Panc1 (cell line): Measurements from ENCODE around the gene HSPB7.
"Not testable (repeated sequence)": the region's sequence is repeated elsewhere in the genome, so short reads cannot be mapped to it uniquely, and the experiment has no call there.

Experiments used
- CTCF ChIP-seq: fragments of 450-650 bp; IDR thresholded peaks from 2 replicates; pipeline ENCODE4 v1.5.1; 2017; ENCODE audit warnings: mild to moderate bottlenecking
- POLR2AphosphoS5 ChIP-seq: IDR thresholded peaks from 2 replicates; pipeline ENCODE4 v1.6.1; 2012; ENCODE audit warnings: mild to moderate bottlenecking, low read depth, low read length, moderate library complexity
- REST ChIP-seq, 2 experiments: IDR thresholded peaks; 2 replicates each; pipeline ENCODE4 v1.6.1; 2011 to 2012; ENCODE audit warnings: low read depth in 2 of 2, control low read depth in 1 of 2, low read length in 1 of 2, mild to moderate bottlenecking in 1 of 2, moderate library complexity in 1 of 2; ENCODE audit not compliant: insufficient read depth in 1 of 2
- TCF7L2 ChIP-seq: IDR thresholded peaks from 2 replicates; pipeline ENCODE4 v1.6.1; 2011; ENCODE audit warnings: mild to moderate bottlenecking, low read depth, low read length, inconsistent platforms

GRCh38 chr1:16020878-16021277 lies 3.0 kb upstream of the HSPB7 start:
- TF ChIP-seq CTCF; POLR2AphosphoS5; TCF7L2; REST (IDR thresholded peaks at IDR 0.05; ENCODE audit: insufficient read depth in 1 of 2, low read depth in 2 of 2, low read length in 1 of 2): not testable (repeated sequence)
